ENCODE data around the gene MLH1.
"Not testable (repeated sequence)": the region's sequence is repeated elsewhere in the genome, so short reads cannot be mapped to it uniquely, and the experiment has no call there.

MLH1 gene

GRCh38 chr3:36993326-36994283 is at the start of gene MLH1:
Gene MLH1, plus strand, starts transcription at chr3:36993518. Its CDS starts 30 bp downstream, at chr3:36993548.
- peak; percentile 94 for DNase-seq

GRCh38 chr3:36943601-36944000 is 49.7 kb upstream of the MLH1 start:
- DNase-seq: no peak

DNA sequence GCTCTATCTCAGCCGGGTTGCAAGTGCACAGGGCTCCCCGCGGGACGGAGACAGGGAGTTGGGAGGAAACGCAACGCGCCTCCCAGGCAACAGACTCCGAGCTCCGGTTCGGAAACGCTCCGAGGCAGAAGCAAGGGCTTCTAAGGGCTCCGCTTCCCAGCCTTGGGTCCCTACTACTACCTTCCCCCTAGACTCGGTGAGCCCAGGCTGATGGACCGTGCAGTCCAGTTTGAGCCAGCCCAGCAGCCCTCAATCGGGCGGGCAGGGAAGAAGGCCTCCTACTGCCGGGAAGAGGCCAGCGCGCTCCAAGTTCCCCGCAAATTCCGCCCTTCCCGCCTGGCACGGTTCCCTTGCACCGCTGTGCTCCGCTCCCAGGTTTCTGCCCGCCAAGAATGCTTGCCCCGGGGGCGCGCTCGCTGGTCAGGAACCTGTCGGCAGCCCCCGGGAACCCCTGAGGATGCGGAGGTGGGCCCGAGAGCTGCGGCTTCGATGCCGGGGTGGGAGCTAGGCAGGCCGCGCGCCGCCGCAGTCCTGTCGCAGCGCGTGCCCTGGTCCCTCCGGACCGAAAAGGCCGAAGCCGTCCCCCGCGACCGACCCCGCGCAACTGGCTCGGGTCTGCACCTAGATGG is 49.2 kb upstream of the MLH1 start:
- DNase-seq: peak; percentile 60

DNA sequence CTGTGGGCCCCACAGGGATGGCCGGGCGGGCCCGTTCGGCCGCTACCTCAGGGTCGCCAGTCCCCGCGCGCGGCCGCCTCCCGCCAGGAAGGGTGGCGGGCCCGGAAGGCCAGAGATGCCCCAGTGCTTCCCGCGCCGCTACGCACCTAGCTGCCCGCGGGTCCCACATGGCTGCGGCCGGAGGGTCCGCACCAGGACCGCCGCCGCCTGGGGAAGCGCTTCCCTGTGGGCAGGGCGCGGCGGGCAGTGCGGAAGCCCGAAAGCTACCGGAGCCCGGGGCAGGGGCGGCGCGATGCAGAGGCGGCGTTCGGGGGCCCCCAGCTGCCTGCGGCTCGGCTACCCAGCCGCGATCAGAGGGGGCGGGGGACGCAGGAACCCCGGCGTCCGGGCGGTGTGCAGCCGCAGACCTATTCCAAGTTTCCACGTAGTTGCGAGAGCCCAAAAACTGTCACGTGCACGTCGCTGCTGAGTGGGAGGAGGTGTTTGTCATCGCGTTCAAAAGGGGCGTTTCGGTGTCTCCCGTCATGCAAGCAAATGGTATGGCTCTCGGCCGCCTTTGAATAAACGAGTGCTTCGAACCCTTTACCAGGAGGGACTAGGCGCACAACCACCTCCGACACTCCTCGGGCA is 48.6 kb upstream of the MLH1 start, which contains the start of gene TRANK1:
TSS of gene TRANK1 (minus strand) at position 414 of the 630 bp plus-strand sequence. CDS start at position 169, 245 bp downstream.
- DNase-seq: peak; percentile 87

GRCh38 chr3:36945333-36945980 is 47.9 kb upstream of the MLH1 start:
- no peak for DNase-seq

DNA sequence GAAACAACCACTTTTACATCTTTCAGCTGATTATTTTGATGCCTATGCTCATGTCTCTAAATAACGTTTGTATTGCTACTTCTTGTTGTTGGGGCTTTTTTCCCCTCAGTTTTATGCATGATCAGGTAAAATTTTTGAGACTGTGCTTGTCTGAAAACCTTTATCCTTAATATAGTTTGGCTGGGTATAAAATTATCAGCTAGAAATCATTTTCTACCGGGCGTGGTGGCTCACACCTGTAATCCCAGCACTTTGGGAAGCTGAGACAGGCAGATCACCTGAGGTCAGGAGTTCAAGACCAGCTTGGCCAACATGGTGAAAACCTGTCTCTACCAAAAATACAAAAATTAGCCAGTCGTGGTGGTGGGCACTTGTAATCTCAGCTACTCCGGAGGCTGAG is 45.5 kb upstream of the MLH1 start:
- not testable (repeated sequence) for DNase-seq

- DNase-seq: no peak
These were observed 38.7 kb upstream of the MLH1 start for GRCh38 chr3:36954452-36955134.

DNA sequence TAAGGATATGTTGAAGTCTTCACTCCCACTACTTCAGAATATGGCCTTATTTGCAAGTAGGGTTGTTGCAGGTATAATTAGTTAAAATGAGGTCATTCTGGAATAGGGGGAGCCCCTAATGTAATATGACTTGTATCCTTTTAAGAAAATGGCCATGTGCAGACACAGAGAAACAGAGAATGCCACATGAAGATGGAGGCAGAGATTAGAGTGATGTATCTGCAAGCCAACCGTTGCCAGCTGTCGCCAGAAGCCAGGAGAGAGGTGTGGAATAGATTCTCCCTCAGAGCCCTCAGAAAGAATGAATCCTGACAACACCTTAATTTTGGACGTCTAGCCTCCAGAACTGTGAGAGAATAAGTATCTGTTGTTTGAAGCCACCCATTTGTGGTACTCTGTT is 37.2 kb upstream of the MLH1 start:
- no peak for DNase-seq

DNA sequence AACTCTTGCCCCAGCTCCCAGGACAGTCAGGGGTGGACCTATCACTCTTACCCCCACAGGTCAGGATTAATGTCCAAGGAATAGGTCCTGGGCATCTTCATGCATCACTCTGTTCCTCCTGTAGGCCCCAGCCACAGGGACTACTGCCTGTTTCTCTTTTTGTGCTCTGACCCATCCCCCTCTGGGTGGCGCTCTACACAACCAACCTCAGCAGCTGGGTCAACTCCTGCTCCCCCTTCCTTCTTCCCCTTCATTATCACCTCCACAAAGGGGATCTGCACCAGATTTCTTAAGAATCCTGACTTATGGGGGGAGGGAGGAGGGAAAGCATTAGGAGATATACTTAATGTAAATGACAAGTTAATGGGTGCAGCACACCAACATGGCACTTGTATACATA is 36.3 kb upstream of the MLH1 start:
- DNase-seq: no peak

- no peak for DNase-seq
These were observed 35.2 kb upstream of the MLH1 start for GRCh38 chr3:36957862-36958686.

DNA sequence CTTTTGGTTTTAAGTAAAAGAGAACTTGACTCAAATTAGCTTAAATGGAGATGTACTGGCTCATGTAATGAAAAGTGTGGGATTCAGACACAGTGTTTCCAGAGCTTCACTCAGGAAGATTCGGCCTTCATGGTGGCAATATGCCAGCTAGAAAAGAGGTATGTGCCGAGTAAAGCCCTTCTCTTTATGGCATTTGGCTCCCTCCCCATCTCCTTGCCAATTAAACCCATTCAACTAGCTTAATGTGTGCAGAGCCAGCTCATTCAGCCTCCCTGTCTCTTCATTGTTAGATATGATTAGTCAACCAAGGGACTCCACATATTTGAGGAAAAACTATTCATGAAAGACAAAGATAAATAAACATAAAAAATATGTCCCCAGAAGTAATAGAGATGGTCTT is 33.5 kb upstream of the MLH1 start:
- no peak for DNase-seq

- no peak for DNase-seq
These were observed 32.8 kb upstream of the MLH1 start for GRCh38 chr3:36960502-36960901.

- not testable (repeated sequence) for DNase-seq
These were observed 30.3 kb upstream of the MLH1 start for GRCh38 chr3:36963008-36963407.

DNA sequence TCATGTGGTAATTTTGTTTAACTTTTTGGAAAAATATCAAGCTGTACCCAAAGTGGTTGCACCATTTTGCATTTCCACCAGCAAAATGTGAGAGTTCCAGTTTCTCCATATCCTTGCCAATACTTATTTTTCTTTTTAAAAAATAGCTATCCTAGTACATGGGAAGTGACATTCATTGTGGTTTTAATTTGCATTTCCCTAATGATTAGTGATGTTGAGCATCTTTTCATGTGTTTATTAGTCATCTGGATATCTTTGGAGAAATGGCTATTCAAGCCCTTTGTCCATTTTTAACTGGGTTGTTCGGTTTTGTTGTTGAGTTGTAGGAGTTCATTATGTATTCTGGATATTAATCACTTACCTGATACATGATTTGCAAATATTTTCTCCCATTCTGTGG is 29.0 kb upstream of the MLH1 start:
- DNase-seq: no peak

DNA sequence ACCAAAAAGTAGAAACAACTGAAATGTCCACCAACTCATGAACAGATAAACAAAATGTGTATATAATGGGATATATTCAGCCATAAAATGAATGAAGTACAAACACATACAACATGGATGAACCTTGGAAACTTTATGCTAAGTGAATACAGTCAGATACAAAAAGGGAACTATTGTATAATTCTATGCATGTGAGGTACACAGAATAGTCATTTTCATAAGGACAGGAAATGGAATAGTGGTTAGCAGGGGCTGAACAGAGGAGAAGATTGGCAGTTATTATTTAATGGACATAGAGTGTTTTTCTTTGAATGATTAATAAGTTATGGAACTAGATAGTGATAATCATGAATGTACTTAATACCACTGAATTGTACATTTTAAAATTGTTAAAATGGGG is 28.5 kb upstream of the MLH1 start:
- no peak for DNase-seq

DNA sequence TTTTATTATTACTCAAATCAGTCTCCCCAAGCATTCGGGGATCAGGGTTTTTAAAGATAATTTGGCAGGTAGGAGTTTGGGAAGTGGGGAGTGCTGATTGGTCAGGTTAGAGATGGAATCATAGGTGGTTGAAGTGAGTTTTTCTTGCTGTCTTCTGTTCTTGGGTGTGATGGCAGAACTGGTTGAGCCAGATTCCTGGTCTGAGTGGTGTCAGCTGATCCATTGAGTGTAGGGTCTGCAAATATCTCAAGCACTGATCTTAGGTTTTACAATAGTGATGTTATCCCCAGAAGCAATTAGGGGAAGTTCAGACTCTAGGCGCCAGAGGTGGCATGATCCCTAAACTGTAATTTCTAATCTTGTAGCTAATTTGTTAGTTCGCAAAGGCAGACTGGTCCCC is 27.9 kb upstream of the MLH1 start:
- no peak for DNase-seq

DNA sequence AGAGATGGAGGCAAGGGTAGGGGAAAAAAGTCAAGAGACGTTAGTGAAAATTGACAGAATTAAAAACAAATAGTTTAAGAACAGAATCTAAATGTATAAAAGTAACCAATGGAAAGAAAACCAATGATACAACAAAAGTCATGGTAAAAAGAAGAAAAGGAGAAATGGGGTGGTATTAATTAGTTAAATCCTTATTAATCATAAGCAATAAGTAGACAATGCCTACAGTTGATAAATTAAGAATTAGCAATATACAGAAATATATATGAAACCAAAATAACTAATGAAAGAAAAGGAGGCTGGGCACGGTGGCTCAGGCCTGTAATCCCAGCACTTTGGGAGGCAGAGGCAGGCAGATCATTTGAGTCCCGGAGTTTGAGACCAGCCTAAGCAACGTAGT is 24.2 kb upstream of the MLH1 start:
- no peak for DNase-seq

DNA sequence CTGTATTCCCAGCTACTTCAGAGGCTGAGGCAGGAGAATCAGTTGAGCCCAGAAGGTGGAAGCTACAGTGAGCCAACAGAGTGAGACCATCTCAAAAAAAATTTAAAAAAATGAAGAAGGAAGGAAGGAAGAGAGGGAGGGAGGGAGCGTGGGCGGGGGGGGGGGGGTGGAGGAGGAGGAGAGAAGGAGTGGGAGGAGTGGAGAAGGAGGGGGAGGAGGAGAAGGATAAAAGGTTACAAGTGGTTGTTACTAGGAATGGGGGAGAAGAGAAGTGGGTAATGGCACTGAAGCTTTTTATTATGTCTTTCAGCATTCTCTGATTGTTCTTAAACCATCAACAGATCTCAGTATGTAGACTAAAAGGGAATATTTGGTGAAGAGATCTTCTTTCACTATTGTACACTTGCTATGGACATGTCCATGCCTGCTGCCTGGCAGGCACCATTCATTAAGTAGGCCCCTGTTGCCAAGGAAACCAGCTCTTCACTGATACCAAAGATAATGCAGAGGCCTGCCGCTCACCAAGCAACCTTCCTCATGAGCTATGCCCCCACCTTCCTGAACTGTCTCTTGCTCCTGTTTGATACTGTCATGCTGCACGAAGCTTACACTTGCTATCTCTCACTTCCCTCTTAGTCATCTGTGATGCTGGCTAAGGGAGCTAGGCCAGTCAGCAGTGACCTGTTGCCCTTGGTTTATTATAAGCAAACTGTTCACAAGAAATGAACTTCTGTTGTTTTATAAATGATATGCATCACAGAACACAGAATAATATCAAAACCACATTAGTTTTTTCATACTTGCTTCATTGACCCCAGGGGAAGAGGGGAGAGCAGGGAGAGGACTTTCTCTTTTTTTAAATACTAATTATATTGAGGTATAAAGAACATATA is 23.5 kb upstream of the MLH1 start:
- peak; percentile 54 for DNase-seq

GRCh38 chr3:36972163-36972562 is 21.2 kb upstream of the MLH1 start:
- DNase-seq: no peak

- DNase-seq: no peak
These were observed 20.2 kb upstream of the MLH1 start for GRCh38 chr3:36973139-36973538.

- no peak for DNase-seq
These were observed 12.3 kb upstream of the MLH1 start for GRCh38 chr3:36981006-36981405.

All from stimulated activated CD4-positive, alpha-beta T cell treated with anti-CD3 and anti-CD28 coated beads, Interleukin-15, amount 100 ng/mL, for 24 hours (primary cell).